MCF 10A (cell line): ENCODE results near the gene SPATA9. TPM values are rescaled to one million over a fixed set of nuclear protein-coding genes. Genes with fewer than 3 reads are reported as not detected.

ENCODE experiments used
- BruUV-seq: library from RNA; stranded (reverse); fragments of 400-500 nt; replicated peaks from 2 replicates; lab custom pipeline; 2021; lab: Mats Ljungman, UMichigan
- CTCF ChIA-PET: fragments of 300-600 bp; sonication (Branson Sonifier 250); formaldehyde crosslinking; extraction: SDS; loops from one replicate; lab custom pipeline; 2021; ENCODE audit warnings: antibody characterized with exemption, inconsistent platforms; lab: Yijun Ruan, JAX
- POLR2A ChIA-PET: fragments of 300-600, 350-650 bp; sonication (Branson Sonifier 250); formaldehyde crosslinking; extraction: SDS; loops from one replicate; lab custom pipeline; 2020; ENCODE audit warnings: antibody characterized with exemption, inconsistent platforms; lab: Yijun Ruan, JAX
- DNase-seq: peaks from one replicate; pipeline ENCODE4 v3.0.0-alpha.2; 2018; ENCODE audit not compliant: unreplicated experiment
- H3K27ac Mint-ChIP-seq: one replicate; pipeline ENCODE4 v1.8.0; 2022; ENCODE audit warnings: mild to moderate bottlenecking, low read depth, mixed read lengths; ENCODE audit not compliant: unreplicated experiment
- H3K27me3 Mint-ChIP-seq: one replicate; pipeline ENCODE4 v1.8.0; 2022; ENCODE audit warnings: mixed read lengths; ENCODE audit not compliant: insufficient read depth, unreplicated experiment
- H3K36me3 Mint-ChIP-seq: one replicate; pipeline ENCODE4 v1.8.0; 2022; ENCODE audit warnings: mild to moderate bottlenecking, moderate library complexity, mixed read lengths; ENCODE audit not compliant: insufficient read depth, unreplicated experiment
- H3K4me1 Mint-ChIP-seq: one replicate; pipeline ENCODE4 v1.8.0; 2022; ENCODE audit warnings: mixed read lengths; ENCODE audit not compliant: insufficient read depth, unreplicated experiment
- H3K4me3 Mint-ChIP-seq: one replicate; pipeline ENCODE4 v1.8.0; 2022; ENCODE audit warnings: mild to moderate bottlenecking, moderate library complexity, mixed read lengths; ENCODE audit not compliant: unreplicated experiment
- H3K9me3 Mint-ChIP-seq: one replicate; pipeline ENCODE4 v1.8.0; 2022; ENCODE audit warnings: mixed read lengths; ENCODE audit not compliant: unreplicated experiment
- intact Hi-C: fragments of 100-400 bp; cut with micrococcal nuclease; formaldehyde crosslinking; loops from 2 replicates; pipeline ENCODE4 v1.14.1; 2022
- total RNA-seq: library from RNA; stranded (reverse); gene quantifications from 2 replicates; pipeline ENCODE4 v1.2.3, GENCODE V29; 2022
- TF ChIP-seq, protein P1 (sequence below): fragments of 200-600 bp; IDR thresholded peaks from one replicate; pipeline ENCODE4 v1.8.0; 2022; ENCODE audit warnings: antibody characterized with exemption, mild to moderate bottlenecking; ENCODE audit not compliant: unreplicated experiment

SPATA9 gene
- total RNA-seq, 1 experiment from 2014 or later, result not detected

- DNase-seq, result no peak
- H3K27ac Mint-ChIP-seq, result no peak overlapping the region
- no peaks in the 10 kb centered on the region for H3K9me3 Mint-ChIP-seq
- no peaks in the 10 kb centered on the region for H3K4me1 Mint-ChIP-seq
- no peaks in the 10 kb centered on the region for H3K36me3 Mint-ChIP-seq
- ChIA-PET POLR2A (interaction anchor here (0.5 to 3.5 kb wide), 10 partner anchors 10 to 933 kb away, joined by 3 to 25 read pairs (median 4); partner anchors contain the start of genes GLRX and RFESD), CTCF (interaction anchor here (0.6 to 3.1 kb wide), 11 partner anchors 9 to 117 kb away, joined by 3 to 15 read pairs (median 5); partner anchors contain the start of gene RFESD)
- no TSS peak for BruUV-seq
- intact Hi-C loops, result loop anchor here (5.0 kb wide), 1 partner anchor 68 kb away; no protein-coding TSS in a partner anchor
- H3K4me3 Mint-ChIP-seq, result peak overlapping the region; percentile 73
- TF ChIP-seq, protein P1, sequence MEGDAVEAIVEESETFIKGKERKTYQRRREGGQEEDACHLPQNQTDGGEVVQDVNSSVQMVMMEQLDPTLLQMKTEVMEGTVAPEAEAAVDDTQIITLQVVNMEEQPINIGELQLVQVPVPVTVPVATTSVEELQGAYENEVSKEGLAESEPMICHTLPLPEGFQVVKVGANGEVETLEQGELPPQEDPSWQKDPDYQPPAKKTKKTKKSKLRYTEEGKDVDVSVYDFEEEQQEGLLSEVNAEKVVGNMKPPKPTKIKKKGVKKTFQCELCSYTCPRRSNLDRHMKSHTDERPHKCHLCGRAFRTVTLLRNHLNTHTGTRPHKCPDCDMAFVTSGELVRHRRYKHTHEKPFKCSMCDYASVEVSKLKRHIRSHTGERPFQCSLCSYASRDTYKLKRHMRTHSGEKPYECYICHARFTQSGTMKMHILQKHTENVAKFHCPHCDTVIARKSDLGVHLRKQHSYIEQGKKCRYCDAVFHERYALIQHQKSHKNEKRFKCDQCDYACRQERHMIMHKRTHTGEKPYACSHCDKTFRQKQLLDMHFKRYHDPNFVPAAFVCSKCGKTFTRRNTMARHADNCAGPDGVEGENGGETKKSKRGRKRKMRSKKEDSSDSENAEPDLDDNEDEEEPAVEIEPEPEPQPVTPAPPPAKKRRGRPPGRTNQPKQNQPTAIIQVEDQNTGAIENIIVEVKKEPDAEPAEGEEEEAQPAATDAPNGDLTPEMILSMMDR, result no peak
- no peaks in the 10 kb centered on the region for H3K27me3 Mint-ChIP-seq
These were observed 47.4 kb upstream of the SPATA9 start for GRCh38 chr5:95730011-95730700.

- BruUV-seq, result no TSS peak
- no peaks in the 10 kb centered on the region for H3K9me3 Mint-ChIP-seq
These were observed 46.6 kb upstream of the SPATA9 start for GRCh38 chr5:95729115-95730010.

GRCh38 chr5:95728494-95729114 is 45.8 kb upstream of the SPATA9 start:
- ChIA-PET POLR2A (no interaction called here), CTCF (no interaction called here)
- Mint-ChIP-seq H3K4me3 (no peak overlapping the region), H3K4me1 (no peaks in the 10 kb centered on the region), H3K36me3 (no peaks in the 10 kb centered on the region), H3K9me3 (no peaks in the 10 kb centered on the region), H3K27ac (no peak overlapping the region), H3K27me3 (no peaks in the 10 kb centered on the region)
- intact Hi-C loops, result no loop called here
- no TSS peak for BruUV-seq
- DNase-seq, result no peak
- TF ChIP-seq, protein P1, result no peak

More at GRCh38 chr5:95729115-95730010, 46.6 kb upstream of the SPATA9 start:
- intact Hi-C loops, result loop anchor here (5.0 kb wide), 1 partner anchor 67 kb away; no protein-coding TSS in a partner anchor
- no peak overlapping the region for H3K27ac Mint-ChIP-seq
- CTCF ChIA-PET, result interaction anchor here (0.9 to 1.3 kb wide), 2 partner anchors 8 to 55 kb away, joined by 3 to 9 read pairs; no protein-coding TSS in a partner anchor
- H3K36me3 Mint-ChIP-seq, result no peaks in the 10 kb centered on the region
- H3K4me1 Mint-ChIP-seq, result no peaks in the 10 kb centered on the region
- POLR2A ChIA-PET, result interaction anchor here (3.5 kb wide), 1 partner anchor 42 kb away, joined by 25 read pairs; no protein-coding TSS in a partner anchor
- TF ChIP-seq, protein P1, result no peak
- DNase-seq, result no peak
- H3K4me3 Mint-ChIP-seq, result no peak overlapping the region
- H3K27me3 Mint-ChIP-seq, result no peaks in the 10 kb centered on the region
